ENCODE measurements around the gene IMMP2L.

The IMMP2L gene

GRCh38 chr7:111018960-111019736 is 543.1 kb downstream of the IMMP2L start:
- H3K36me3 ChIP-seq: no peaks in the 10 kb centered on the region
- no peak overlapping the region for H3K4me3 ChIP-seq (ENCODE audit: low read depth in 1 of 2, low read length in 1 of 2)
- H3K4me1 ChIP-seq (ENCODE audit: control insufficient read depth in 1 of 2, insufficient read depth in 1 of 2, low read depth in 1 of 2, low read length in 1 of 2): no peaks in the 10 kb centered on the region
- no peak overlapping the region for H3K27ac ChIP-seq
- H3K9me3 ChIP-seq: no peaks in the 10 kb centered on the region
- TF ChIP-seq CTCF (IDR thresholded peaks at IDR 0.05): no peak
- no peaks in the 10 kb centered on the region for H3K27me3 ChIP-seq

- no peak for TF ChIP-seq CTCF (IDR thresholded peaks at IDR 0.05)
- no peak overlapping the region for H3K27ac ChIP-seq
- no peak overlapping the region for H3K4me3 ChIP-seq (ENCODE audit: low read depth in 1 of 2, low read length in 1 of 2)
- no peaks in the 10 kb centered on the region for H3K36me3 ChIP-seq
- H3K9me3 ChIP-seq: no peaks in the 10 kb centered on the region
- no peaks in the 10 kb centered on the region for H3K27me3 ChIP-seq
- no peaks in the 10 kb centered on the region for H3K4me1 ChIP-seq (ENCODE audit: control insufficient read depth in 1 of 2, insufficient read depth in 1 of 2, low read depth in 1 of 2, low read length in 1 of 2)
Measured at GRCh38 chr7:111018447-111018846, 543.8 kb downstream of the IMMP2L start.

- Histone ChIP-seq H3K27me3 (no peaks in the 10 kb centered on the region), H3K27ac (no peak overlapping the region), H3K9me3 (no peaks in the 10 kb centered on the region), H3K4me1 (ENCODE audit: control insufficient read depth in 1 of 2, insufficient read depth in 1 of 2, low read depth in 1 of 2, low read length in 1 of 2) (no peaks in the 10 kb centered on the region), H3K4me3 (ENCODE audit: low read depth in 1 of 2, low read length in 1 of 2) (no peak overlapping the region), H3K36me3 (no peaks in the 10 kb centered on the region)
- no peak for TF ChIP-seq CTCF (IDR thresholded peaks at IDR 0.05)
Measured at GRCh38 chr7:111014079-111014478, 548.2 kb downstream of the IMMP2L start.

GRCh38 chr7:111012799-111013675 is 549.3 kb downstream of the IMMP2L start:
- H3K4me1 ChIP-seq (ENCODE audit: control insufficient read depth in 1 of 2, insufficient read depth in 1 of 2, low read depth in 1 of 2, low read length in 1 of 2): no peaks in the 10 kb centered on the region
- no peak overlapping the region for H3K27ac ChIP-seq
- no peaks in the 10 kb centered on the region for H3K27me3 ChIP-seq
- H3K4me3 ChIP-seq (ENCODE audit: low read depth in 1 of 2, low read length in 1 of 2): no peak overlapping the region
- TF ChIP-seq CTCF (IDR thresholded peaks at IDR 0.05): no peak
- no peaks in the 10 kb centered on the region for H3K9me3 ChIP-seq
- H3K36me3 ChIP-seq: no peaks in the 10 kb centered on the region

- Histone ChIP-seq H3K4me3 (ENCODE audit: low read depth in 1 of 2, low read length in 1 of 2) (no peak overlapping the region), H3K9me3 (no peaks in the 10 kb centered on the region), H3K27me3 (no peaks in the 10 kb centered on the region), H3K36me3 (no peaks in the 10 kb centered on the region), H3K4me1 (ENCODE audit: control insufficient read depth in 1 of 2, insufficient read depth in 1 of 2, low read depth in 1 of 2, low read length in 1 of 2) (no peaks in the 10 kb centered on the region), H3K27ac (no peak overlapping the region)
- TF ChIP-seq CTCF (IDR thresholded peaks at IDR 0.05): no peak
Measured at GRCh38 chr7:111012149-111012548, 550.1 kb downstream of the IMMP2L start.
